ENCODE results near the gene MRPL51. TPM values are rescaled to one million over a fixed set of nuclear protein-coding genes. Genes with fewer than 3 reads are reported as not detected.

Gene MRPL51
- total RNA-seq, 3 donors from 2014 or later (not counting 1 experiment from before 2014, with no cell fraction given) = 32.8 to 48.3 (median 45.4) TPM

GRCh38 chr12:6526766-6527525 lies 33.9 kb upstream of the MRPL51 start:
- Histone ChIP-seq H3K36me3 (ENCODE audit: control insufficient read depth, insufficient read depth, low read length) (peaks cover 89% of the 10 kb centered on the region), H3K9me3 (ENCODE audit: control insufficient read depth, insufficient read depth, low read length) (no peaks in the 10 kb centered on the region), H3K4me1 (ENCODE audit: control insufficient read depth, insufficient read depth, low read length) (peaks cover 1% of the 10 kb centered on the region), H3K27me3 (ENCODE audit: control insufficient read depth, insufficient read depth, low read length) (no peaks in the 10 kb centered on the region), H3K4me3 (ENCODE audit: low read length) (no peak overlapping the region), H3K27ac (ENCODE audit: low read length) (no peak overlapping the region)
- Mint-ChIP-seq H3K27ac (no peak overlapping the region), H3K4me1 (peaks cover 0 to 1% of the 10 kb centered on the region in 2 donors), H3K27me3 (ENCODE audit: low read depth in 2 of 2) (no peaks in the 10 kb centered on the region), H3K36me3 (peaks cover 18% of the 10 kb centered on the region), H3K9me3 (no peaks in the 10 kb centered on the region), H3K4me3 (no peak overlapping the region)
- intact Hi-C loops (cut with micrococcal nuclease) = no loop called here
- 98% methylated on average over 19 of the region's 19 CpGs for WGBS (ENCODE audit: insufficient coverage)
- no peak for TF ChIP-seq CTCF (IDR thresholded peaks at IDR 0.05)
- ATAC-seq = no peak
- no peak for DNase-seq

- Mint-ChIP-seq H3K4me1 (no peaks in the 10 kb centered on the region), H3K27ac (no peak overlapping the region), H3K27me3 (ENCODE audit: low read depth in 2 of 2) (no peaks in the 10 kb centered on the region), H3K36me3 (peaks cover 23% of the 10 kb centered on the region), H3K4me3 (no peak overlapping the region), H3K9me3 (no peaks in the 10 kb centered on the region)
- Histone ChIP-seq H3K27ac (ENCODE audit: low read length) (no peak overlapping the region), H3K9me3 (ENCODE audit: control insufficient read depth, insufficient read depth, low read length) (no peaks in the 10 kb centered on the region), H3K27me3 (ENCODE audit: control insufficient read depth, insufficient read depth, low read length) (no peaks in the 10 kb centered on the region), H3K4me1 (ENCODE audit: control insufficient read depth, insufficient read depth, low read length) (no peaks in the 10 kb centered on the region), H3K4me3 (ENCODE audit: low read length) (no peak overlapping the region), H3K36me3 (ENCODE audit: control insufficient read depth, insufficient read depth, low read length) (peaks cover 96% of the 10 kb centered on the region)
- 98% methylated on average over 7 of the region's 7 CpGs for WGBS (ENCODE audit: insufficient coverage)
- no peak for ATAC-seq
- no peak for DNase-seq
- intact Hi-C loops (cut with micrococcal nuclease) = no loop called here
- no peak for TF ChIP-seq CTCF (IDR thresholded peaks at IDR 0.05)
Observed at GRCh38 chr12:6526201-6526600, 33.1 kb upstream of the MRPL51 start.

- DNase-seq (no peak), ATAC-seq (no peak)
- Mint-ChIP-seq H3K4me1 (peaks cover 0 to 7% of the 10 kb centered on the region in 2 donors), H3K36me3 (peaks cover 14% of the 10 kb centered on the region), H3K27me3 (ENCODE audit: low read depth in 2 of 2) (no peaks in the 10 kb centered on the region), H3K9me3 (no peaks in the 10 kb centered on the region), H3K27ac (no peak overlapping the region), H3K4me3 (no peak overlapping the region)
- intact Hi-C loops (cut with micrococcal nuclease) = no loop called here
- Histone ChIP-seq H3K27ac (ENCODE audit: low read length) (no peak overlapping the region), H3K36me3 (ENCODE audit: control insufficient read depth, insufficient read depth, low read length) (peaks cover 94% of the 10 kb centered on the region), H3K4me1 (ENCODE audit: control insufficient read depth, insufficient read depth, low read length) (no peaks in the 10 kb centered on the region), H3K9me3 (ENCODE audit: control insufficient read depth, insufficient read depth, low read length) (no peaks in the 10 kb centered on the region), H3K27me3 (ENCODE audit: control insufficient read depth, insufficient read depth, low read length) (no peaks in the 10 kb centered on the region), H3K4me3 (ENCODE audit: low read length) (no peak overlapping the region)
- TF ChIP-seq CTCF (IDR thresholded peaks at IDR 0.05) = no peak
- WGBS (ENCODE audit: insufficient coverage) = 95% methylated on average over 5 of the region's 5 CpGs
Observed at GRCh38 chr12:6524648-6525047, 31.6 kb upstream of the MRPL51 start.

GRCh38 chr12:6523708-6524107 lies 30.6 kb upstream of the MRPL51 start:
- H3K27ac Mint-ChIP-seq = no peak overlapping the region
- peaks cover 0 to 7% of the 10 kb centered on the region in 2 donors for H3K4me1 Mint-ChIP-seq
- 100% methylated on average over 2 of the region's 3 CpGs for WGBS (ENCODE audit: insufficient coverage)
- Histone ChIP-seq H3K27ac (ENCODE audit: low read length) (no peak overlapping the region), H3K36me3 (ENCODE audit: control insufficient read depth, insufficient read depth, low read length) (peaks cover 87% of the 10 kb centered on the region), H3K4me3 (ENCODE audit: low read length) (no peak overlapping the region), H3K9me3 (ENCODE audit: control insufficient read depth, insufficient read depth, low read length) (no peaks in the 10 kb centered on the region), H3K4me1 (ENCODE audit: control insufficient read depth, insufficient read depth, low read length) (no peaks in the 10 kb centered on the region), H3K27me3 (ENCODE audit: control insufficient read depth, insufficient read depth, low read length) (no peaks in the 10 kb centered on the region)
- ATAC-seq = no peak
- no peaks in the 10 kb centered on the region for H3K9me3 Mint-ChIP-seq
- no peak overlapping the region for H3K4me3 Mint-ChIP-seq
- no peak for DNase-seq
- intact Hi-C loops (cut with micrococcal nuclease) = no loop called here
- no peaks in the 10 kb centered on the region for H3K27me3 Mint-ChIP-seq (ENCODE audit: low read depth in 2 of 2)
- H3K36me3 Mint-ChIP-seq = peaks cover 14% of the 10 kb centered on the region
- no peak for TF ChIP-seq CTCF (IDR thresholded peaks at IDR 0.05)
